GM12878 (cell line): ENCODE results near the gene HLA-DRB1. TPM values are rescaled to one million over a fixed set of nuclear protein-coding genes. Genes with fewer than 3 reads are reported as not detected.
A peak's percentile ranks its signal among the peaks of the same experiment; 100 is the strongest.

Source experiments
- ATAC-seq: fragments of 200-7000 bp; cut with Tn5 transposase; 3 replicates; pipeline ENCODE4 v1.9.1; 2020; ENCODE audit warnings: mild to moderate bottlenecking, moderate library complexity
- BruUV-seq: library from RNA; stranded (reverse); fragments of 400-500 nt; replicated peaks from 2 replicates; lab custom pipeline; 2021; lab: Mats Ljungman, UMichigan
- CTCF ChIA-PET: fragments of 300-600 bp; sonication (Branson Sonifier 250); formaldehyde crosslinking; extraction: SDS; loops from one replicate; lab custom pipeline; 2021; ENCODE audit warnings: inconsistent platforms; lab: Yijun Ruan, JAX
- POLR2A ChIA-PET: fragments of 350-600 bp; formaldehyde crosslinking; extraction: SDS; loops from one replicate; lab custom pipeline; 2021; ENCODE audit warnings: inconsistent platforms; lab: Charles Lee
- RAD21 ChIA-PET: fragments of 300-600 bp; sonication (Branson Sonifier 250); formaldehyde crosslinking; loops from one replicate; lab custom pipeline; 2023; ENCODE audit warnings: antibody characterized with exemption; ENCODE audit not compliant: unreplicated experiment; lab: Charles Lee
- SMC1A ChIA-PET: fragments of 300-600 bp; sonication (Branson Sonifier 250); formaldehyde crosslinking; loops from one replicate; lab custom pipeline; 2023; ENCODE audit not compliant: unreplicated experiment, uncharacterized antibody; lab: Charles Lee
- DNase-seq: peaks from one replicate; pipeline ENCODE4 v3.0.0-alpha.2; 2011; ENCODE audit warnings: low read depth, low spot score
- FAIRE-seq: peaks from 3 replicates; lab custom pipeline; 2011; peaks lifted over from hg19 to GRCh38; lab: Jason Lieb, UNC
- H2AFZ ChIP-seq: 2 replicates; pipeline ENCODE4 v1.6.0; 2011; ENCODE audit warnings: low read depth, low read length, control low read depth; ENCODE audit not compliant: control insufficient read depth
- H3K27ac ChIP-seq: 2 replicates; pipeline ENCODE4 v1.5.1; 2011; ENCODE audit warnings: control low read depth; ENCODE audit not compliant: control insufficient read depth, insufficient read depth
- H3K27me3 ChIP-seq, 2 experiments: replicated peaks in 1 of 2; 2 replicates each; pipeline versions ENCODE4 v1.6.0 to v1.6.1; 2011; ENCODE audit warnings: low read length in 1 of 2; ENCODE audit not compliant: control insufficient read depth in 2 of 2, insufficient read depth in 2 of 2
- H3K36me3 ChIP-seq, 2 experiments: 2 replicates each; pipeline ENCODE4 v1.5.1; 2011; ENCODE audit warnings: low read length in 1 of 2; ENCODE audit not compliant: control insufficient read depth in 2 of 2, insufficient read depth in 2 of 2
- H3K4me1 ChIP-seq: 2 replicates; pipeline ENCODE4 v1.6.1; 2011; ENCODE audit warnings: mild to moderate bottlenecking, low read length, moderate library complexity, mixed read lengths; ENCODE audit not compliant: control insufficient read depth, insufficient read depth
- H3K4me2 ChIP-seq: 2 replicates; pipeline ENCODE4 v1.6.0; 2011; ENCODE audit warnings: control low read depth; ENCODE audit not compliant: control insufficient read depth, insufficient read depth
- H3K4me3 ChIP-seq: fragments of 200-600 bp; sonication (generic); 2 replicates; pipeline ENCODE4 v1.5.1; 2016
- H3K79me2 ChIP-seq: 2 replicates; pipeline ENCODE4 v1.6.0; 2011; ENCODE audit warnings: low read length; ENCODE audit not compliant: control insufficient read depth, insufficient read depth
- H3K9ac ChIP-seq: 2 replicates; pipeline ENCODE4 v1.8.0; 2011; ENCODE audit warnings: low read length, control low read depth, mixed read lengths; ENCODE audit not compliant: control insufficient read depth, insufficient read depth
- H3K9me3 ChIP-seq: replicated peaks from 3 replicates; pipeline ENCODE4 v1.5.1; 2011; ENCODE audit warnings: mild to moderate bottlenecking, low read length; ENCODE audit not compliant: control insufficient read depth, insufficient read depth
- H4K20me1 ChIP-seq: 2 replicates; pipeline ENCODE4 v1.6.0; 2011; ENCODE audit not compliant: control insufficient read depth, insufficient read depth
- EED ChIP-seq: sonication (generic); IDR thresholded peaks from 2 replicates; pipeline ENCODE4 v1.6.1; 2016; ENCODE audit warnings: antibody characterized with exemption, low read depth
- ETV6 ChIP-seq, 2 experiments: fragments of 450-650 bp in 1 of 2; IDR thresholded peaks in 1 of 2; conservative IDR thresholded peaks in 1 of 2; 2 replicates each; pipeline ENCODE4 v1.6.1; 2014; ENCODE audit warnings: antibody characterized with exemption in 1 of 2, borderline replicate concordance in 1 of 2, low read depth in 1 of 2, mild to moderate bottlenecking in 1 of 2, moderate library complexity in 1 of 2
- LARP7 ChIP-seq: fragments of 450-650 bp; IDR thresholded peaks from 2 replicates; pipeline ENCODE4 v1.6.1; 2017; ENCODE audit warnings: mild to moderate bottlenecking
- PAX5 ChIP-seq: IDR thresholded peaks from 2 replicates; pipeline ENCODE4 v1.6.1; 2011; ENCODE audit warnings: low read depth, low read length, borderline replicate concordance
- POLR2A ChIP-seq: IDR thresholded peaks from 2 replicates; pipeline ENCODE4 v1.6.1; 2011; ENCODE audit warnings: low read depth, mild to moderate bottlenecking, low read length
- SMAD5 ChIP-seq: IDR thresholded peaks from 2 replicates; pipeline ENCODE4 v1.6.1; 2016; ENCODE audit warnings: antibody characterized with exemption, low read depth
- USF2 ChIP-seq: IDR thresholded peaks from 2 replicates; pipeline ENCODE4 v1.6.1; 2011; ENCODE audit warnings: low read depth, low read length, improper control_type of control experiment, borderline replicate concordance
- ZBED1 ChIP-seq: IDR thresholded peaks from 2 replicates; pipeline ENCODE4 v1.6.1; 2016; ENCODE audit warnings: borderline replicate concordance
- ZNF217 ChIP-seq: fragments of 450-650 bp; IDR thresholded peaks from 2 replicates; pipeline ENCODE4 v1.6.1; 2017; ENCODE audit warnings: antibody characterized with exemption, mild to moderate bottlenecking
- WGBS: methylation state at CpG from one replicate; pipeline ENCODE4 v1.1.6; 2016; ENCODE audit warnings: low lambda C conversion rate; ENCODE audit not compliant: insufficient replicate concordance, insufficient coverage; ENCODE audit errors: missing lambda C conversion rate; 5-methylcytosine and 5-hydroxymethylcytosine counted together
- in situ Hi-C: fragments of 300-500 bp; cut with MboI; formaldehyde crosslinking; loops from 9 replicates; pipeline ENCODE4 v1.14.3; 2018; ENCODE audit warnings: mixed read lengths
- intact Hi-C: fragments of 100-400 bp; cut with micrococcal nuclease; formaldehyde crosslinking; loops from one replicate; pipeline ENCODE4 v1.14.2; 2022; ENCODE audit not compliant: unreplicated experiment
- polyA plus RNA-seq, 11 experiments: library from polyadenylated mRNA; depleted of rRNA in 4 of 11; unstranded in 6 of 11; stranded (reverse) in 5 of 11; fragments of >200 nt; fragmentation: Nextera tagmentation in 4 of 11; fragmentation: Illumina TruSeq in 1 of 11; extraction: Ambion mirVana in 4 of 11; extraction: Trizol in 1 of 11; gene quantifications; 1 replicate in 1 of 11; 2 replicates in 10 of 11; pipeline versions ENCODE4 v1.2.1 to v1.2.3, GENCODE V29; 2011 to 2016; ENCODE audit warnings: inconsistent platforms in 2 of 11, missing spikeins in 2 of 11, low read depth in 1 of 11
- total RNA-seq, 4 experiments: library from RNA; depleted of rRNA in 3 of 4; stranded (reverse); fragments of >200 nt in 3 of 4; fragmentation: Illumina TruSeq in 1 of 4; extraction: Trizol in 1 of 4; gene quantifications; 2 replicates each; pipeline versions ENCODE4 v1.2.1 to v1.2.3, GENCODE V29; 2013 to 2021

The HLA-DRB1 gene
- total and polyA plus RNA-seq, 10 of the 15 experiments (the other 5 are each of a cell fraction or from before 2014, with no cell fraction given), result 312 to 1,082 (median 604) TPM

- in situ Hi-C loops (no loop called here), intact Hi-C loops (no loop called here)
- no TSS peak for BruUV-seq
- 39% methylated on average over 7 of the region's 9 CpGs for WGBS
- no peaks in the 10 kb centered on the region; the same call in 1 of the 2 replicates for H3K4me1 ChIP-seq
- POLR2A ChIA-PET, result interaction anchor here (0.5 to 0.6 kb wide), 2 partner anchors 26 to 340 kb away, joined by 3 to 4 read pairs; no protein-coding TSS in a partner anchor
- TF ChIP-seq POLR2A (no peak), PAX5 (peak; percentile 75)
- peaks cover 0 to 1% of the 10 kb centered on the region in 2 experiments; a peak in 2 of 4 replicates for H3K36me3 ChIP-seq
- H3K9me3 ChIP-seq, result no peaks in the 10 kb centered on the region
- ATAC-seq, result peak; percentile 32
- H4K20me1 ChIP-seq, result no peaks in the 10 kb centered on the region
- H3K4me3 ChIP-seq, result no peak overlapping the region
- no peak overlapping the region for H2AFZ ChIP-seq
- no peak for DNase-seq
- H3K27me3 ChIP-seq, result no peaks in the 10 kb centered on the region
- H3K4me2 ChIP-seq, result no peak overlapping the region
- no peak overlapping the region for H3K27ac ChIP-seq
- no peak overlapping the region for H3K9ac ChIP-seq
- peaks cover 3% of the 10 kb centered on the region for H3K79me2 ChIP-seq
- SMC1A ChIA-PET, result interaction anchor here (0.6 to 1.2 kb wide), 4 partner anchors 8 to 719 kb away, joined by 3 to 5 read pairs (median 3); no protein-coding TSS in a partner anchor
- peak; percentile 79 for FAIRE-seq
- RAD21 ChIA-PET, result interaction anchor here (0.6 kb wide), 1 partner anchor 26 kb away, joined by 4 read pairs; no protein-coding TSS in a partner anchor
- CTCF ChIA-PET, result interaction anchor here (0.6 kb wide), 1 partner anchor 27 kb away, joined by 3 read pairs; no protein-coding TSS in a partner anchor
These were observed 35.3 kb downstream of the HLA-DRB1 start for GRCh38 chr6:32554116-32554965.

GRCh38 chr6:32553037-32553742 lies 36.5 kb downstream of the HLA-DRB1 start:
- no peak overlapping the region for H3K27ac ChIP-seq
- H3K9ac ChIP-seq, result no peak overlapping the region
- CTCF ChIA-PET, result interaction anchor here (0.6 kb wide), 1 partner anchor 28 kb away, joined by 3 read pairs; no protein-coding TSS in a partner anchor
- H3K36me3 ChIP-seq, result peaks cover 0 to 1% of the 10 kb centered on the region in 2 experiments; a peak in 2 of 4 replicates
- H3K4me2 ChIP-seq, result no peak overlapping the region
- POLR2A ChIA-PET, result no interaction called here
- intact Hi-C loops (no loop called here), in situ Hi-C loops (no loop called here)
- no peaks in the 10 kb centered on the region for H3K27me3 ChIP-seq
- peak; percentile 38 for FAIRE-seq
- no peak overlapping the region for H3K4me3 ChIP-seq
- no TSS peak for BruUV-seq
- DNase-seq, result no peak
- H3K4me1 ChIP-seq, result no peaks in the 10 kb centered on the region; the same call in 1 of the 2 replicates
- H3K9me3 ChIP-seq, result no peaks in the 10 kb centered on the region
- no peak overlapping the region for H2AFZ ChIP-seq
- no peak for ATAC-seq
- no peaks in the 10 kb centered on the region for H4K20me1 ChIP-seq
- SMC1A ChIA-PET, result interaction anchor here (1.2 kb wide), 1 partner anchor 9 kb away, joined by 5 read pairs; no protein-coding TSS in a partner anchor
- RAD21 ChIA-PET, result interaction anchor here (1.0 kb wide), 1 partner anchor 26 kb away, joined by 3 read pairs; no protein-coding TSS in a partner anchor
- 21% methylated on average over 4 of the region's 5 CpGs for WGBS
- H3K79me2 ChIP-seq, result peaks cover 1% of the 10 kb centered on the region; the same call in 1 of the 2 replicates
- TF ChIP-seq SMAD5, result no peak
- no peak for TF ChIP-seq ZBED1
- no peak for TF ChIP-seq USF2
- no peak for TF ChIP-seq LARP7
- TF ChIP-seq POLR2A, result no peak
- TF ChIP-seq ZNF217, result no peak
- TF ChIP-seq EED, result no peak
- TF ChIP-seq ETV6 (conservative IDR thresholded peaks at IDR 0.05 in 1 of 2, IDR thresholded peaks at IDR 0.05 in 1 of 2; ENCODE audit: borderline replicate concordance in 1 of 2, low read depth in 1 of 2), result no peak
